Keratinocyte (primary cell): ENCODE data around the gene EXOC6B.

Source experiments
- EZH2 ChIP-seq: IDR thresholded peaks from one replicate; pipeline ENCODE4 v1.6.1; 2012; ENCODE audit warnings: inconsistent platforms, mild to moderate bottlenecking, low read length, moderate library complexity
- TF ChIP-seq, protein P1 (sequence below), 3 experiments: IDR thresholded peaks in 1 of 3; conservative IDR thresholded peaks in 1 of 3; optimal IDR thresholded peaks in 1 of 3; 2 replicates in 2 of 3; 3 replicates in 1 of 3; pipeline versions ENCODE3 to v1.5.1; 2011; ENCODE audit warnings: low read length in 3 of 3, mild to moderate bottlenecking in 3 of 3, moderate library complexity in 2 of 3, control low read depth in 1 of 3, inconsistent platforms in 1 of 3; ENCODE audit not compliant: insufficient read depth in 2 of 3; ENCODE audit errors: extremely low read depth in 1 of 3

DNA sequence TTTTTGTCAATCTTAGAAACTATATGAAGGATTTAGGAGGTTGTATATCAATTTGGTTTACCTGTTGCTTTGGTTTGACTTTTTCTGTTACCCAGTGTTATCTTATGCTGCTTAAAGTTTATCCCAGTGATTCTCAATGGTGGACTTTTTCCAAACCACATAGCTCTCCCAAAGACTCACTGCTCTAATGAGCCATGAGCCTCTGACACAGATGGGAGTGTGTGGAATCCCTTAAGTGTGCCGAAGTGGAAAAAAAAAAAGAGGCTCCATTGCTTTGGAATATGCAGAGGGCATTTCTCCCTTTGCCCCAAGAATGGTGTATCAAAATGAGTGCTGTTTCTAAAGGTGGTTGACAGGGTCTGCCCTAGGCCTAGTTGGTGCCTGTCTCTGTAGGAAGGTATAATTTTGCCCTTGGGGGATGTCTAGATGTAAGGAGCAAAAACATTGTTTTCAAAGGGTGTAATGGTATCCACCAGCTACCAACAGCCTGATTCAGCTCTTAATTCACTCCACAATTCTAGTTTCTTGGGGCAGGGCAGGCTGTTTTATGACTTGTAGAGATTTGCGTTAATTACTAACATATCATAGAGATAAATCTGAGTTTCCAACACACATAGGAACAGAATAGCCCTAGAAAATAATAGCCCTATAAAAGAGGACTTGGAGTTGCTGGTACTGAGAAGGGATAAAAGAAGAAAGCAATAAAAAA is 613.9 kb downstream of the EXOC6B start:
- TF ChIP-seq, protein P1, sequence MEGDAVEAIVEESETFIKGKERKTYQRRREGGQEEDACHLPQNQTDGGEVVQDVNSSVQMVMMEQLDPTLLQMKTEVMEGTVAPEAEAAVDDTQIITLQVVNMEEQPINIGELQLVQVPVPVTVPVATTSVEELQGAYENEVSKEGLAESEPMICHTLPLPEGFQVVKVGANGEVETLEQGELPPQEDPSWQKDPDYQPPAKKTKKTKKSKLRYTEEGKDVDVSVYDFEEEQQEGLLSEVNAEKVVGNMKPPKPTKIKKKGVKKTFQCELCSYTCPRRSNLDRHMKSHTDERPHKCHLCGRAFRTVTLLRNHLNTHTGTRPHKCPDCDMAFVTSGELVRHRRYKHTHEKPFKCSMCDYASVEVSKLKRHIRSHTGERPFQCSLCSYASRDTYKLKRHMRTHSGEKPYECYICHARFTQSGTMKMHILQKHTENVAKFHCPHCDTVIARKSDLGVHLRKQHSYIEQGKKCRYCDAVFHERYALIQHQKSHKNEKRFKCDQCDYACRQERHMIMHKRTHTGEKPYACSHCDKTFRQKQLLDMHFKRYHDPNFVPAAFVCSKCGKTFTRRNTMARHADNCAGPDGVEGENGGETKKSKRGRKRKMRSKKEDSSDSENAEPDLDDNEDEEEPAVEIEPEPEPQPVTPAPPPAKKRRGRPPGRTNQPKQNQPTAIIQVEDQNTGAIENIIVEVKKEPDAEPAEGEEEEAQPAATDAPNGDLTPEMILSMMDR (optimal IDR thresholded peaks at IDR 0.05 in 1 of 3, IDR thresholded peaks at IDR 0.05 in 1 of 3, conservative IDR thresholded peaks at IDR 0.05 in 1 of 3; ENCODE audit: extremely low read depth in 1 of 3, insufficient read depth in 2 of 3, low read length in 3 of 3) = no peak
- TF ChIP-seq EZH2 = no peak
